PC-3 (cell line): ENCODE data around the gene MKI67. TPM values are rescaled to one million over a fixed set of nuclear protein-coding genes. Genes with fewer than 3 reads are reported as not detected.

Experiments
- ATAC-seq: fragments of 200-7000 bp; cut with Tn5 transposase; 2 replicates; pipeline ENCODE4 v1.9.1; 2020; ENCODE audit warnings: mild to moderate bottlenecking, moderate library complexity
- BruUV-seq: library from RNA; stranded (reverse); fragments of 400-500 nt; replicated peaks from 2 replicates; lab custom pipeline; 2021; lab: Mats Ljungman, UMichigan
- CTCF ChIA-PET: fragments of 300-600 bp; sonication (Branson Sonifier 250); formaldehyde crosslinking; loops from one replicate; lab custom pipeline; 2022; ENCODE audit warnings: antibody characterized with exemption; lab: Charles Lee
- POLR2A ChIA-PET: fragments of 300-600 bp; sonication (Branson Sonifier 250); formaldehyde crosslinking; loops from one replicate; lab custom pipeline; 2022; ENCODE audit warnings: antibody characterized with exemption; ENCODE audit not compliant: unreplicated experiment; lab: Charles Lee
- DNase-seq: peaks from one replicate; pipeline ENCODE4 v3.0.0-alpha.2; 2015
- H2AFZ ChIP-seq: fragments of 300-600 bp; sonication (generic); 2 replicates; pipeline ENCODE4 v1.6.0; 2016; ENCODE audit warnings: antibody characterized with exemption, low read length
- H3F3A ChIP-seq: fragments of 300-600 bp; sonication (generic); one replicate; pipeline ENCODE4 v1.6.0; 2017; ENCODE audit warnings: antibody characterized with exemption, low read length, control low read depth, mild to moderate bottlenecking; ENCODE audit not compliant: unreplicated experiment
- H3K27ac ChIP-seq: fragments of 300-600 bp; sonication (generic); 2 replicates; pipeline ENCODE4 v1.5.1; 2016; ENCODE audit warnings: mild to moderate bottlenecking, low read length
- H3K27me3 ChIP-seq: fragments of 300-600 bp; sonication (generic); 2 replicates; pipeline ENCODE4 v1.6.1; 2016; ENCODE audit warnings: low read length, mixed read lengths
- H3K36me3 ChIP-seq: fragments of 300-600 bp; sonication (generic); 2 replicates; pipeline ENCODE4 v1.6.1; 2016; ENCODE audit warnings: low read depth, mixed run types, low read length, mixed read lengths
- H3K4me1 ChIP-seq: fragments of 300-600 bp; sonication (generic); 2 replicates; pipeline ENCODE4 v1.5.1; 2016; ENCODE audit warnings: low read length; ENCODE audit not compliant: insufficient read depth
- H3K4me2 ChIP-seq: fragments of 300-600 bp; sonication (generic); 2 replicates; pipeline ENCODE4 v1.6.0; 2016; ENCODE audit warnings: low read length
- H3K4me3 ChIP-seq: fragments of 300-600 bp; sonication (generic); 2 replicates; pipeline ENCODE4 v1.5.1; 2016; ENCODE audit warnings: mild to moderate bottlenecking, low read length, mixed read lengths
- H3K79me2 ChIP-seq: fragments of 300-600 bp; sonication (generic); 2 replicates; pipeline ENCODE4 v1.6.1; 2017; ENCODE audit warnings: low read length, mixed read lengths
- H3K9ac ChIP-seq: fragments of 300-600 bp; sonication (generic); 2 replicates; pipeline ENCODE4 v1.6.0; 2016; ENCODE audit warnings: mild to moderate bottlenecking, low read length
- H3K9me2 ChIP-seq: fragments of 300-600 bp; sonication (generic); replicated peaks from 2 replicates; pipeline ENCODE4 v1.6.1; 2016; ENCODE audit warnings: mixed run types, low read length, mixed read lengths
- H3K9me3 ChIP-seq: fragments of 300-600 bp; sonication (generic); 2 replicates; pipeline ENCODE4 v1.6.1; 2016; ENCODE audit warnings: low read length, mixed read lengths
- H4K20me1 ChIP-seq: fragments of 300-600 bp; sonication (generic); 2 replicates; pipeline ENCODE4 v1.6.1; 2016; ENCODE audit warnings: low read length, mixed read lengths
- EZH2 ChIP-seq: fragments of 300-600 bp; sonication (generic); IDR thresholded peaks from one replicate; pipeline ENCODE4 v1.6.1; 2017; ENCODE audit warnings: antibody characterized with exemption, mild to moderate bottlenecking, low read length; ENCODE audit not compliant: unreplicated experiment
- EZH2phosphoT487 ChIP-seq: fragments of 300-600 bp; sonication (generic); IDR thresholded peaks from 2 replicates; pipeline ENCODE4 v1.6.1; 2018; ENCODE audit warnings: mild to moderate bottlenecking, antibody characterized with exemption, low read length, borderline replicate concordance
- intact Hi-C: fragments of 100-400 bp; cut with micrococcal nuclease; formaldehyde crosslinking; loops from 2 replicates; pipeline ENCODE4 v1.9.0; 2023
- total RNA-seq: library from RNA; depleted of rRNA; stranded (reverse); fragments of >200 nt; gene quantifications from 2 replicates; pipeline ENCODE4 v1.2.3, GENCODE V29; 2014
- TF ChIP-seq, protein P1 (sequence below): fragments of 300-600 bp; sonication (generic); conservative IDR thresholded peaks from 2 replicates; pipeline ENCODE4 v1.5.1; 2017; ENCODE audit warnings: antibody characterized with exemption, low read depth, mild to moderate bottlenecking, low read length

MKI67 gene
- total RNA-seq, 1 experiment from 2014 or later = 66.0 TPM

DNA sequence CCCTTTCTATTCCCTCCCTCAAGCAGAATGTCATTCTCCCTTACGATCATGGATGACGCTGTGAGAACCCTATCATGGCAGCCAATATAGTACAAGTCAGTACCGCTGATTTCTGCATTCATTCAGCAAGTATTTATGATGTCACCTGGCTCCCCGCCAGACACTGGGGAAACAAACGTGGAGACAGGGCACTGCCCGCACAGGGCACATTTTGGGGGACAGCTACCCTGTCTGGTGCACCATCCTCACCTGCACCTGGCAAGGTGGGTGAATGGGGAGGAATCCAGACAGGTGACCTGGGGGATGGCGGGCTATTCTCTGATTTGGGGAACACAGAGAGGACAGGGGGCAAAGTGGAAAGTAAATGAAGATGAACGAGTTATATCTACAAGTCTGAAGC, 28.4 kb downstream of the MKI67 start:
- intact Hi-C loops = no loop called here
- Histone ChIP-seq H3F3A (no peaks in the 10 kb centered on the region), H2AFZ (no peak overlapping the region), H3K79me2 (no peaks in the 10 kb centered on the region), H3K4me3 (no peak overlapping the region), H3K27ac (no peak overlapping the region), H3K9ac (no peak overlapping the region), H3K4me2 (no peak overlapping the region), H3K4me1 (no peaks in the 10 kb centered on the region), H3K27me3 (no peaks in the 10 kb centered on the region), H4K20me1 (peaks cover 5% of the 10 kb centered on the region; the same call in 1 of the 2 replicates), H3K36me3 (peaks cover 28% of the 10 kb centered on the region; the same call in 1 of the 2 replicates), H3K9me2 (no peaks in the 10 kb centered on the region), H3K9me3 (no peaks in the 10 kb centered on the region)
- POLR2A ChIA-PET = no interaction called here
- CTCF ChIA-PET = no interaction called here
- peak; percentile 10 for DNase-seq
- TF ChIP-seq EZH2phosphoT487 = no peak
- no peak for TF ChIP-seq EZH2
- TF ChIP-seq, protein P1, sequence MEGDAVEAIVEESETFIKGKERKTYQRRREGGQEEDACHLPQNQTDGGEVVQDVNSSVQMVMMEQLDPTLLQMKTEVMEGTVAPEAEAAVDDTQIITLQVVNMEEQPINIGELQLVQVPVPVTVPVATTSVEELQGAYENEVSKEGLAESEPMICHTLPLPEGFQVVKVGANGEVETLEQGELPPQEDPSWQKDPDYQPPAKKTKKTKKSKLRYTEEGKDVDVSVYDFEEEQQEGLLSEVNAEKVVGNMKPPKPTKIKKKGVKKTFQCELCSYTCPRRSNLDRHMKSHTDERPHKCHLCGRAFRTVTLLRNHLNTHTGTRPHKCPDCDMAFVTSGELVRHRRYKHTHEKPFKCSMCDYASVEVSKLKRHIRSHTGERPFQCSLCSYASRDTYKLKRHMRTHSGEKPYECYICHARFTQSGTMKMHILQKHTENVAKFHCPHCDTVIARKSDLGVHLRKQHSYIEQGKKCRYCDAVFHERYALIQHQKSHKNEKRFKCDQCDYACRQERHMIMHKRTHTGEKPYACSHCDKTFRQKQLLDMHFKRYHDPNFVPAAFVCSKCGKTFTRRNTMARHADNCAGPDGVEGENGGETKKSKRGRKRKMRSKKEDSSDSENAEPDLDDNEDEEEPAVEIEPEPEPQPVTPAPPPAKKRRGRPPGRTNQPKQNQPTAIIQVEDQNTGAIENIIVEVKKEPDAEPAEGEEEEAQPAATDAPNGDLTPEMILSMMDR = no peak
- ATAC-seq = no peak
- no TSS peak for BruUV-seq

DNA sequence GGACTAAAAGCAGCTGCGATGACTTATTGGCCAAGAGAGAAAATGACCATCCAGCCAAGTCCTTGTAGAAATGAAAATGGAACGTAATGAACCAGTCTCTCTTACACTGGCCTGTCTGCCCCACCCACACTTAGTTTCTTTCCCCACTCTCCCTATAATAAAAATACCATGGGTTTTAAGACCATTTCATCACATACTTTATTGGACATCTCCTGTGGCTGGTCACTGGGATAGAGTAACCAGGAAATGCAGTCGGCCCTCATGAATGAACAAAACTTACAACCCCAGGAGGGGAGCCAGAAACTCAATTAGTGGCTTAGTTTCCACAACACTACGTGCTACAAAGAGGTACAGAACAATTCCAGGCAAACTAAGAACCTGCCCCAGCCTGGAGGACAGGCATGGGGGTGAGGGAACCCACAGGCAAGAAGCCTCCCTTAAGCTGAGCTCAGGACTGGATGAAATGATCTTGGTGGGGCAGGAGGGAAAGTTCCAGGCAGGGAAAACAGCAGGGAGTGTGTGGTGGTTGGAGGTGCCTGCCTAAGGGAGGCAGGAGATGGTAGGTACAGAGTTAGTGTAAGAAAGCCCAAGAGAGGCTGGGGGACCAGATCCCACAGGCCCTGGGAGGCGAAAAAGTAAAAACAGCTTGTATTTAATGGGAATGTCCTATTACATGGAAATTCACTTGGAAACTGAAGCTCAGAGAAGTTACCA, 29.6 kb downstream of the MKI67 start:
- intact Hi-C loops = no loop called here
- CTCF ChIA-PET = no interaction called here
- no peaks in the 10 kb centered on the region for H3K79me2 ChIP-seq
- H3K27ac ChIP-seq = no peak overlapping the region
- H4K20me1 ChIP-seq = peaks cover 5% of the 10 kb centered on the region; the same call in 1 of the 2 replicates
- H3K4me2 ChIP-seq = no peak overlapping the region
- no peak overlapping the region for H3K4me3 ChIP-seq
- H3K36me3 ChIP-seq = peaks cover 21% of the 10 kb centered on the region; the same call in 1 of the 2 replicates
- POLR2A ChIA-PET = no interaction called here
- peak; percentile 27; the same call in 1 of the 2 replicates for ATAC-seq
- H3K27me3 ChIP-seq = no peaks in the 10 kb centered on the region
- DNase-seq = no peak
- H2AFZ ChIP-seq = no peak overlapping the region
- no TSS peak for BruUV-seq
- no peaks in the 10 kb centered on the region for H3K4me1 ChIP-seq
- H3K9ac ChIP-seq = no peak overlapping the region
- H3K9me3 ChIP-seq = no peaks in the 10 kb centered on the region
- H3F3A ChIP-seq = no peaks in the 10 kb centered on the region
- no peaks in the 10 kb centered on the region for H3K9me2 ChIP-seq
- TF ChIP-seq, protein P1 = no peak
- no peak for TF ChIP-seq EZH2phosphoT487
- no peak for TF ChIP-seq EZH2

DNA sequence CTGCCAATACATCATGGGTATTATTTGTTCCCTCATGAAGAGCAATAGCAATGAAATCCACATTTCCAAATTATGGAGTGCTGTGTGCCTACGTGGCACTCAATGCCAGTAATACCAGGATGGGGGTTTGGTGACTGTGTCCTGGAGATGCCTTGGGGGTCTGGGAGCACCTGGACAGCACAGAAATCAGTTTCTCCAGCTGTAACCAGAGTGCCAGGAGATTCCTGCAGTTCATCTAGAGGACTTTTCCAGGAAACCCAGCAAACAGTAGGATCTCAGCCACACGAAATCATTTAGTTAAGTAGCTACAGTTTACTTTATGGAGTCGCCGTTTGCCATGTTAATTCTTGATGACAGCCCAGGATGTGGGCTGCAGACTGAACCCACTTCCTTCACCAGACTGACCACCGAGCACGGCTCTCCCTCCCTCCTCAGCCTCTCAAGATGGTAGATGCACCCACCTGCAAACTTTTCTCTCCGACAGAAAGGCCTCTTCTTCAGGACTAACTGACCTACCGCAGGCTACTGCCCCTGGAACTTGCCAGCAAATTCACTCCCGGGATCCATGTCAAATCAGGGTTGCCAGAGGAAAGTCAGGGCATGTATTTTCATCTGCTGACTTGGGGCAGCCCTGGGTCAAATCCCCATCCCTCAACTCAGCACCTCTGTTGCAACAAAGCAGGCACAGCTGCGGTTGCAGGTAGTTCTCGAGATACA, 30.3 kb downstream of the MKI67 start:
- Histone ChIP-seq H3K4me2 (no peak overlapping the region), H3K27me3 (no peaks in the 10 kb centered on the region), H3F3A (no peaks in the 10 kb centered on the region), H3K27ac (no peak overlapping the region), H3K4me3 (no peak overlapping the region), H3K79me2 (no peaks in the 10 kb centered on the region), H3K36me3 (peaks cover 14% of the 10 kb centered on the region; the same call in 1 of the 2 replicates), H2AFZ (no peak overlapping the region), H3K9ac (no peak overlapping the region), H4K20me1 (peaks cover 5% of the 10 kb centered on the region; the same call in 1 of the 2 replicates), H3K9me3 (no peaks in the 10 kb centered on the region), H3K4me1 (no peaks in the 10 kb centered on the region), H3K9me2 (no peaks in the 10 kb centered on the region)
- intact Hi-C loops = no loop called here
- ATAC-seq = no peak
- DNase-seq = no peak
- CTCF ChIA-PET = no interaction called here
- no TSS peak for BruUV-seq
- POLR2A ChIA-PET = no interaction called here
- TF ChIP-seq EZH2 = no peak
- no peak for TF ChIP-seq EZH2phosphoT487
- TF ChIP-seq, protein P1 = no peak
